Measurements from ENCODE around the gene LRRC9. TPM values are rescaled to one million over a fixed set of nuclear protein-coding genes. Genes with fewer than 3 reads are reported as not detected.
"Not testable (repeated sequence)": the region's sequence is repeated elsewhere in the genome, so short reads cannot be mapped to it uniquely, and the experiment has no call there.

Gene LRRC9
- not detected in 2 replicates for total RNA-seq

DNA sequence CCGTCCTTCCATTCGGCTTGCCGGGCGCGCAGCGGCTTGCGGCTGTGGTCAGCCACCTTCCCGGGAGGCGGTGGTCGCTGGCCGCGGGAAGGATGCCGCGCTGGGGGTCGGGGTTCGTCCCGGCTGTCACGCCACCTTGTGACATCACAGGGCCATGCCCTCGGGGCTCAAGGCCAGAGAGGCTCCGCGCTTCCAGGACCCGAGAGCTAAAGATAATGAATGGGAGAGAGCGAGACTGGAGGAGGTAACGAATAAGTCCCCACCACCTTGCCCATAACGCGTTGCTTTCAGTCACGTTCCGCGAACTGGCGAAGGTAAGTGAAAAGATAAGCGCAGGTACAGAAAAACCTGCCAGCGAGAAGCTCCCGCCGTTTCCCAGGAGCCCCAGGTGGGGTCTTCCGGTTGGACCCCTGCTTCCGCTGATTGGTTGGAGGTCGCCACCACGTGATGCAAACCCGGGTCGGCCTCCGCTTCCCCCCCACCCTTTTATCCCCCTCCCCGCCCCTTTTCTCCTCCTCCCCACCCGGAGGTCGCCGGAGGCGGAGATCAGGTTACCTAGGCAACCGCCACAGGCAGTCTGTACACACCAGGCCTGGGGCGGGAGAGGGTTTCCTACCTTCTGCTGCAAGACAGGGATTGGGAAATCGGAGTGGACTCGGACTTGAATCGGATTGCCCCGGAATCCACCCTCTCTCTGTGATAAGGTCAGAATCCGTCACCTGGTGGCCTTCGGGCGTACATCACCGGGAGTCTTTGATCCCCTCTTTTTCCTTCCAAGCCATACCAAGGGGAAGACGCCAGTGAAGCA is at the start of gene LRRC9:
TSS of gene LRRC9 (plus strand) at position 575 of the 808 bp plus-strand sequence.
- intact Hi-C loops (cut with micrococcal nuclease) = loop anchor here (5.0 kb wide), 1 partner anchor 287 kb away; no protein-coding TSS in a partner anchor

DNA sequence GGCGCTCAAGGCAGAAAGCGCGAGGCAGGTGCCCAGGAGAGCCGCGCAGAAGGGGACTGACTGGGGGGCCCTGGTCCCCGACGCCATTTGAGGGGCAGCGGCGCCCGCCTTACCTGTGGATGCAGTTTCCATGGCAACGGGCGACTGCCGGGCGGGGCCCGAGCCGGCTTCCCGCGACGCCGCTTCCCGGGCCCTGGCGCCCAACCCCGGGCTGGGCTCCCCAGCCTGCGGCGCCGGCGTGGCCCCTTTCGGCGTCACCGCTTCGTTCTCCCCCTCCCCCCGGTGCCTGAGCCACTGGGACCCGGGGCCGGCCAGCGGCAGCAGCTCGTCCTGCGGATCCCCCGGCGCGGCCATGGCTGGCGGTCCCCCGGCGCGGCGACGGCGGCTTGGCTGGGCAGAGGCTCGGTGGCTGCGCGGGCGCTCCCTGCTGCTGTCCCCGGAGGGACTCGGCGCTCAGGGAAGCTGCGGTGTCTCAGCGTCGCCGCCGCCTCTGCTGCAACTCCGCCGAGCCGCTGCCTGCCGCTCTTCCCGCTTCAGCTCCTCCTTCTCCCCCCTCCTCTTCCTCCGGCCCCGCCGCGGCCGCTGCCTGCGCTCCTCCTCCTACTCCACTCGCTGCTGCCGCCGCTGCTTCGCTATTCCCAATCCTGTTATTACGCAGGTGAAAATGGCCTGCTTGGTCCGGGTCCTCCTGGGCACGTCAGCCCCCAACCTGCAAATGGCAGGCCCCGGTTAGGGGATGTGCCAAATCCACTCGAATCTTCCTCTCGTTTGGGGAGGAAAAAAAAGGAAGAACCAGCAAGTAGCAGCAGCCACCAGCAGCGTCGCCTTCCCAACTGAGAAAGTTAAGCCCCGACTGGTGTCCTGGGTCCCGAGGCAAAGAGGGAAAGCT is 49.4 kb upstream of the LRRC9 start, which contains the start of gene RTN1:
TSS of gene RTN1 (minus strand) at position 500 of the 889 bp plus-strand sequence. CDS start at position 354, 146 bp downstream.
- intact Hi-C loops (cut with micrococcal nuclease) = no loop called here

DNA sequence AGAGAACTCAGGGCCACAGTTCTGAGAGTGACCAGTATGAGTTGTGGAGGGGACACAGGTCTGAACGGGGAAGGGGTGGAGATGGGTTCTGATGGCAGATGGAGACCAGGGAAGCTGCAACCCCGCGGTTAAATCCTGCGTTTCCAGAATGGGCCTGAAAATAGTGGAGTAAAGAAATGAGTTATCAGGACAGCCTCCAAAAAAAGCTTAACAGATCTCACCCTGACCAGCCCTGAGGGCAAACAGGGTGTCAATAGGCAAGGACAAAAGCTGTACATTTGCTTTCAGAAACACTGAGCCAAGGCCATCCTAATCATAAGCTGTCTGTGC is 48.8 kb upstream of the LRRC9 start:
- intact Hi-C loops (cut with micrococcal nuclease) = no loop called here

DNA sequence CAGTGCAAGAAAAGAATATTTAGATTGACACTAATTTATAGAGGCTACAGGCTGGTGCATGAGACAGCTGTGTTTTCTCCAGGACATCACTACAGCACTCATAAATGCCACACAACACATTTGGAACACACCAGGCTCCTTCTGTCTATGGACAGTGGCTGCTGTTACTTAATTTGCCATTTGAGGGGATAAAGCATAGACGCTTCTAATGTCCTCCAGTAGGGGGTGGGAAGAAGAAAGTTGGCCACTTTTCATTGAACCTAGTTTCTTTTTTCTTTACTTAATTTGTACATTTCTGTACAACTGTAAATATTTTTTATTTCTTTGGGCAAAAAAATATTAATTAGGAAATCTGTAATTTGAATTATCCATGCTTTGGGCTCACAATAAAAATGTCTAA is 37.0 kb upstream of the LRRC9 start:
- intact Hi-C loops (cut with micrococcal nuclease) = no loop called here

DNA sequence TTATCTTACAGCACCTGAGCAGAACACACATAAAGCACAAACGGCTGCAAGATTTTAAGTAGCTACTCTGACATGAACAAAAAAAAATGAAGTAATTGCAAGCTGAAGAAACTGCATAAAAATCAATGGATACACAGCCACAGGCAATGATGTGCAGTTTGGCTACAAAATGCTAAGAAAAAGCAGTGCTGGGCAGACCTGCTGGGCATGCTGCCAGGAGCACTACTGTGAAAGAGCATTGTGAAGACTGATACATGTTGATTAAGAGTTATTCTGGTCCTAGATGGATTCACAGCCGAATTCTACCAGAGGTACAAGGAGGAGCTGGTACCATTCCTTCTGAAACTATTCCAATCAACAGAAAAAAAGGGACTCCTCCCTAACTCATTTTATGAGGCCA is 29.3 kb upstream of the LRRC9 start:
- intact Hi-C loops (cut with micrococcal nuclease) = no loop called here

DNA sequence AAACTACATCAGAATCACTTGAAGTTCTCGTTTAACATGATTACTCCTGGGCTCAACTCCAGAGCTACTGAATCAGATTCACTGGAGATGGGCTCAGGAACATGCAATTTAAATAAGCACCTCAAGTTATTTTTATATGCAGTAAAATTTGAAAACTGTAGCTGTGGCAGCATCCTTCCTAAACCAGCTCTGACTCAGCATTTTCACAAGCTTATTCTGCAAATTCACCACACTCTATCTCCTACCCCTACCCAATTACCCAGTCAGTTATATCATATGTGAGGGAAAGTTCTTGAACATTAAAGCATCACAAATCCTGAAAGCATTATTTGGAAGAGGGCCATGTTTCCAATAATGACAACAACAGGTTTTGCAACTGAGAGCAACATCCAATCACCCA is 24.2 kb upstream of the LRRC9 start:
- intact Hi-C loops (cut with micrococcal nuclease) = no loop called here

DNA sequence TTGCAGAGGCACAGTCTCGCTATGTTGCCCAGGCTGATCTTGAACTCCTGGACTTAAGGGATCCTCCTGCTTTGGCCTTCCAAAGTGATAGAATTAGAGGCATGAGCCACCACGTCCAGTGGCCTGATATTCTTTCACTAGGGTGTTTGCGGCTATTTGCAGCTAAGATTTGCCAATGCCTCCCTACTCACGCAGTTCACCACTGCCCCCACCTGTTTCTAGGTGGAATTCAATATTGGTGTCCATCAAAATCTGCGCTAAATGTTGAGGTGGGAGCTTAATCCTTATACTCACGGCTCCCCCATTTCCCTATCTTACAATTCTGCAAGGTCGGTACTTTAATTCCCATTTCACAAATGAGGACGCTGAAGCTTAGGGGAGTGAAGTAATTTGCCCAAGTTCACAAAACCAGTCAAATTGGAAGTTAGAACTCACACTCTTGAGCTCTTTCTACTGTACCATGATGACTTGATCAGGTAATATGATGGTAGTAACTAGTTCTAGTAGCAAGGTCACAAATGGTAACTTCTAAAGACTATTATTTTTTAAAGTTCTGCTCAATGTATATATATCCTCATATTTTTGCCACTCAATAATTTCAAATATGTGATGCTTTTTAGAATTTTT is 22.1 kb upstream of the LRRC9 start:
- intact Hi-C loops (cut with micrococcal nuclease) = no loop called here

DNA sequence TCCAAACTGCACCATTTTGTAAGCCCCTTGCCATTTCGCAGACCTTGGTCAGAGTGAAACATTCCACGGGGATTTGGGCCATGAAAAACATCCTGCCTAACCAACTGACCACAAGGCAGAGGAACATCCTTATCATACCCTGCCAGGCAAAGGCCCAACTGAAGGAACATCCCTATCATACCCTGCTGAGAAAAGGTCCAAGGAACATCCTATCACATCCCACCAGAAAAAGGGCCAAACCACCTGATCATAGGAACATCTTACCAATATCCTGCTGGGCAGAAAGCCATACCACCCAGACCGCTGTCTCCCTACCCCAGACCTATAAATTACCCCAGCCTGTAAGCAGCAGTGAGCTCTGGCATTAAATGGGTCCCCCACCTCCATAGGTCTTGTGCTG is 19.4 kb upstream of the LRRC9 start:
- intact Hi-C loops (cut with micrococcal nuclease) = no loop called here

DNA sequence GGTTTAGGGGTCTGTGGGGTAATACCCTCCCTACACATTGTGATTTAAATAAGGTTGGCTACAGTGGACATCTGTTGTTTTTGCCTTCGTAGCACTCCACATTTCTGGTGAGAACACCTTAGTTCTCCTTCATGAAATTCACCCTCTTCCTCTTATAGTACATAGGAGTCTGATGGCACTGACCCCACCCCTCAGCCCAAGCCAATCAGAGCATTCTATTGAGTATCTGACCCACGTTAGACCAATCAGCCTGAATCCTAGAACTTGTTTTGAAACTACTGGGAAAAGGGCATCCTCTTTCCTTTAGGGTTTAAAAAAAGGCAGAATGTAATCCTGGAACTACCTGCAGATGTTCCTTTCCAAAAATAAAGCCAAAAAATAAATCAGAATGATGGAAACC is 15.8 kb upstream of the LRRC9 start:
- intact Hi-C loops (cut with micrococcal nuclease) = no loop called here

DNA sequence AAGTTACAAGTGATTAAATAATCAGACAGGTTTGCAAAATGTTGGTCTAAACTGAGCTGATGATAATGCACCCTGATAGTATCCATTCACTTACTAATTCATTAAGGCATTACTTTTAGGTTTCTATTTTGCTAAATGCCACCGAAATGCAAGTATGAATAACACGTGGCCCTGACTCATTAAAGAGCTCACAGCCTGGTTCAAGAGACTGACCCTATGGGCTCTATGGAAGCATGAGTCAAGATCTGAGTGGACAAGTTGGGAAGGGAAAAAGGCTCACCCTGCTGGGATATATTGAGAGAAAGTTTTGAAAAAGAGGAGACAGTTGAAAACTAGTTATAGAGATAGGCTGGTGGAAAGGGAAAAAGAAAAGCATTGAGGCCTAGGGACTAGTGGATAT is 14.8 kb upstream of the LRRC9 start:
- intact Hi-C loops (cut with micrococcal nuclease) = no loop called here

DNA sequence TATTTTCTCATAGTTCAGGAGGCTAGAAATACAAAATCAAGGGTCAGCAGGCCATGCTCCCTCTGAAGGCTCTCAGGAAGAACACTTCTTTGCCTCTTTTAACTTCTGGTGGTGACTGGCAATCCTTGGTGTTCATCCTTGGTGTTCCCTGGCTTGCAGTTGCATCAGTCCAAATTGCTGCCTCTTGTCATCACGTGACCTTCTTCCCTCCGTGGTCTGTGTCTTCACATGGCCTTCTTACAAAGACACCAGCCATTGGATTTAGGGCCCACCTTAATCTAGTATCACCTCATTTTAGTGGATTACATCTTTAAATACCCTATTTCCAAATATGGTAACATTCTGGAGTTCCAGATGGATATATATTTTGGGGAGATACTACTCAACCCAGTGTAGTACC is 7.5 kb upstream of the LRRC9 start:
- intact Hi-C loops (cut with micrococcal nuclease) = no loop called here

DNA sequence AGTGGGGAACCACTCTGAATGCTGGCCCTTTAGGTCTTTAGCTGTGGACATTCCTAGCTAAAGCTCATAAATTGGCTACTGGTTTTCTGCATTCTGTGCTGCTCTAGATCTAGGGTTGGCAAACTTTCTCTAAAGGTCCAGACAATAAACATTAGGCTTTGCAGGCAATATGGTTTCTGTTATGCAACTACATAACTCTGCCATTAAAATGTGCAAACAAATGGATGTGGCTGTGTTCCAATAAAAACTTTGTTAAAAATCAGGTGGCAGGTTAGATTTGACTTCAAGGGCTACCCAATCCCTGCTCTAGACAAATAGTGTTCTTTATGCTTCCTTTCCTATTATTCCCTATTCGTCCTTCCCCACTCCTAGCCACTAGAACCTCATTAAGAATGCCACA is 6.8 kb upstream of the LRRC9 start:
- intact Hi-C loops (cut with micrococcal nuclease) = no loop called here

DNA sequence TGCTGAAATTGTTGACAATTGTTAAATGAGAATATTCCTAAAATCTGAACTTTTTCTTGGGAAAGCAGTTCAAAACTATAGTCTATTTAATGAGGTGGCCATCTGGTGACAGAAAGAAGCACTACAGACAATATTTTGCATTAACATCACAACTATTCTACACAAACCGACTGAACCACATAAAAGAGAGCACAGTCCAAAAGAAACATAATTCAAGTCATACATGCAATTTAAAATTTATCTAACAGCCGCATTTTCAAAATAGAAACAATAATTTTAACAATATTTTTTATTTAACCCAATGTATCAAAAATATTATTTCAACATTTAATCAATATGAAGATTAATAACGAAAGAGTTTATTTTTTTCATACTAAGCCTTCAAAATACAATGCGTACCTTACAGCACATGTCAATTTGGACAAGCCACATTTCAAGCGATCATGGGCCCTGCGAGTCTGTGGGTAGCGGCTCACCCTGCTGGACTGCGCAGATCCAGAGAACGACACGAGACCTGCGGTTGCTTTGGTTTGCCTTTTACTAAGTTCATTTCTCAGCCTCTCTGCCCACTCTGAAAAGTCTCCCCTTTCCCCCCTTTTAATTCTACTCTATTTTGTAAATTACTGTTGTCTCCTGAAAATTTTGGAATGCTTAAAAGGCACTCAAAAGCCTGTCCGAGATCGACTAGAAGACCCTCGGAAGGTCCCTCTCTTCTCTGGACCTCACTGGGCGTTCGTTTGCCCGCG is 947 bp upstream of the LRRC9 start:
- intact Hi-C loops (cut with micrococcal nuclease) = loop anchor here (5.0 kb wide), 1 partner anchor 287 kb away; no protein-coding TSS in a partner anchor

DNA sequence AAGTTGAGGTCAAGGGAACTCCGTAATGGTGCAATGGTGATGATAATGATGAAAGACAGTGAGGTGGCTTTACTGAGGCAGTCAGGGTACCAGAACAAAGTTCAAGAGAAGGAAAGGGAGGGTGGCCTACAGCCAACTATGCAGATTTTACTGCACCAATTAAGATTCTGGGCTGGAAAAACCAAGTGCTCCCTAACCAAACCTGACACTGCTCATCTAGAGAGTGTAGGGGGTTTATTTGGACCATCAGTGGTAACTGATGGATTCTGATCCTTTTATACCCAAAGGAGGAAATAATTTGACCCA is 387 bp downstream of the LRRC9 start:
- intact Hi-C loops (cut with micrococcal nuclease) = no loop called here

DNA sequence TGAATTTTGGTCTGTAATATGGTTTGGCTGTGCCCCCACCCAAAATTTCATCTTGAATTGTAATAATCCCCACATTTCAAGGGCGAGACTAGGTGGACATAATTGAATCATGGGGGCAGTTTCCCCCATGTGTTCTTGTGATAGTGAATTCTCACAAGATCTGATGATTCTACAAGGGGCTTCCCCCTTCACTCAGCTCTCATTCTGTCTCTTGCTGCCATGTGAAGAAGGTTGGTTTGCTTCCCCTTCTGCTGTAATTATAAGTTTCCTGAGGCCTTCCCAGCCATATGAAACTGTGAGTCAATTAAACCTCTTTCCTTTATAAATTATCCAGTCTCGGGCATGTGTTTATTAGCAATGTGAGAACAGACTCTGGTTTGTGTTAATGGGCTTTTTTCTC is 5.9 kb downstream of the LRRC9 start:
- intact Hi-C loops (cut with micrococcal nuclease) = no loop called here

DNA sequence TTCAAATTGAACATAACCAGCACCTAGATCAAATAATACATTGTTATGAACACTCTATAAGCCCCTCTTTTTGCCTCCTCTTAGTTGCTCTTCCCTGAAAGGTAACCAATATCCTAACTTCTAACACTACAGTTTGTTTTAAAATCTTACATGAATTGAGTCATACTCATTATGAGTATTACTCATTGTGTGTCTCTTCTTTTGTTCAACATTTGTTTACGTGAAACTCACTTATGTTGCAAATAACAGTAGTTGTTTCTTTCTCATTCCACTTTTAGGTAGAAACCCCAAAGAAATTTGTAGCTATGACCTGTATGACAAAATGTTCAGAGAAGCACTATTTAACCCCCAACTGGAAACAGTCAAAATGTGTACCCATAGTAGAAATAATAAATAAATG is 6.6 kb downstream of the LRRC9 start:
- intact Hi-C loops (cut with micrococcal nuclease) = no loop called here

DNA sequence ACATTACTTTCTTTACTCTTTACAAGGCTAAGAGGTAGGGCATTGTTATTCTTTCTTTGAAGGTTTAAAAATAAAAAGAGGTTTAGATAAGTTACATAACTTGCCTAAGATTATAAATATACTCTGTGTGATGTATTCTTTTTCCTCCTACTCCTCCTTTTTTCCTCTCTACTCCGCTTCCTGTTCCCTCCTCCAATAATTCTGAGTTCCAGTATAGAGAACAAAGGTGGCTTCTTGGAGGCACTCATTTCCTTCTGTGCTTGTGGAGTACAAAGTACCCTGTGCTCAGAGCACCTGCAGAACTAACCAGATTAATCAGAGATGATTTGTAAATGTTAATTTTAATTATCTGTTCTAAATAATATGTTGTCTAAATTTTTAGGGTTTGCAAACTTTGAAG is 11.3 kb downstream of the LRRC9 start:
- intact Hi-C loops (cut with micrococcal nuclease) = no loop called here

DNA sequence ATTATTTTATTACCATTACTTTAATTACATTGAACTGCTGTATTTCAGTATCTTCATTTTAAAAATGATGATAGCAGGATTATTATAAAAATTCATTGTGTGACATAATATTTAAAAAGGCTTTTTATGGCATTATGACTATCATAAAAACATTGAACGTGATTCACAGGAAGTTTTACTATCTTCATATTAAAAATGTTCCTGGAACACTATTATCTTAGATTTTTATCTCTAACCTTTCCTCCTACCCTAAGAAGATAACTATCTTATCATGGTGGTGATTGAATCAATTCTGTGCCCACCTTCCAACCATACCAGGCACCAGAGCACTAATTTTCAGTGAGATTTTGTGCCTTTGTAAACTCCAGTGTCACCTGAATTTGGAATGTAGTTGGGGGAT is 16.2 kb downstream of the LRRC9 start:
- intact Hi-C loops (cut with micrococcal nuclease) = no loop called here

DNA sequence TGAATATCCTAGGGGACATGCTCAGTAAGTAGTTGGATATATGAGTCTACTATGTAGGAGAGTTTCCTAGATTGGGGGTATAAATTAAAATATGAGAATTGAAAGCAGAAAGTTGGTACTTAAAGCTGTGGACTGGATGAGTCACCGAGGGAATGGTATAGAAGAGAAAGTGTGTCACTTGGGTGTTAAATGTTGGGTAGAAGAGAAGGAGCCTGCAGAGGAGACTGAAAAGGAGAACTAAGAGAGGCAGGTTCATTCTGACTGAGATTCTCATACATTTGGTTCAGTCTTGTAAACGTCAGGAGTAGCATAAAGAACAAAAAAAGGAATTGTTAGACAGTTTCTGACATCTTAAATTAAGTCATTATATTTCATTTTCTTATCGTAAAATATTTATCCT is 19.9 kb downstream of the LRRC9 start:
- intact Hi-C loops (cut with micrococcal nuclease) = no loop called here

DNA sequence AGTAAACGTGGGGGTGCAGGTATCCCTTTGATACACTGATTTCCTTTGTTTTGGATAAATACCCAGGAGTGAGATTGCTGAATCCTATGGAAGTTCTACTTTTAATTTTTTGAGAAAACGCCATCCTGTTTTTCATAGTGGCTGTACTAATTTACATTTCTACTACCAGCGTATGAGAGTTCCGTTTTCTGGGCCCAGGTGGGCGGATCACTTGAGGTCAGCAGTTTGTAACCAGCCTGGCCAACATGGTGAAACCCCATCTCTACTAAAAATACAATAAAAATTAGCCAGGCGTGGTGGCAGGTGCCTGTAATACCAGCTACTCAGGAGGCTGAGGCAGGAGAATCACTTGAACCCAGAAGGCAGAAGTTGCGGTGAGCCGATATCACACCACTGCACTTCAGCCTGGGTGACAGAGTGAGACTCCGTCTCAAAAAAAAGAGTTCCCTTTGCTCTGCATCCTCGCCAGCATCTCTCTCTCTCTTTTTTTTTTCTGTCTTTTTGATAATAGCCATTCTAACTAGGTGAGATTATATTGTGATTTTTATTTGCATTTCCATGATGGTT is 22.4 kb downstream of the LRRC9 start:
- intact Hi-C loops (cut with micrococcal nuclease) = not testable (repeated sequence)

DNA sequence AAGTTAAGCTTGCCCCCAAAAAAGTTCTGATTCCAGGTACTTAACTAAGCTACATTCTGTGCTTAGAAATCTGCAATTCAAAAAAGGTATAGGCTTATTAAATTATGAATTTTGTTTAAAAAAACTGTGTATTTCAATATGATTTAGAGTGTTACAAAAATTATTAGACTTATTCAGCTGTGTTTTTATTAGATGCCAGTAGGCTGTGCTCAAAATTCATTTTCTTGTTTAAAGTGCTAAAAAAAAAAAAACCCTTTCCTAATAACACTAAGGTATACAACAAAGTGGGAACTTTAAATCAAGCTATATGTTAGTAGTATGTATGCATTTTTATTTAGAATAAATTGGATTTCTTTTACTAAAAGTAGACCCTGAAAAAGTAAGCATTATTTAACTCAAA is 25.0 kb downstream of the LRRC9 start:
- intact Hi-C loops (cut with micrococcal nuclease) = no loop called here

Measured in T-helper 2 cell treated with Interferon-gamma antibody and Interleukin-4, amounts not matched to agents 100 ng/mL and 5 ng/mL, for 36 hours (primary cell).